ENCODE results near the gene GSTM1. TPM values are rescaled to one million over a fixed set of nuclear protein-coding genes. Genes with fewer than 3 reads are reported as not detected.

Gene GSTM1
- total and polyA plus RNA-seq, 10 of the 15 experiments (the other 5 are each of a cell fraction or from before 2014, with no cell fraction given): 16.0 to 75.6 (median 46.4) TPM

DNA sequence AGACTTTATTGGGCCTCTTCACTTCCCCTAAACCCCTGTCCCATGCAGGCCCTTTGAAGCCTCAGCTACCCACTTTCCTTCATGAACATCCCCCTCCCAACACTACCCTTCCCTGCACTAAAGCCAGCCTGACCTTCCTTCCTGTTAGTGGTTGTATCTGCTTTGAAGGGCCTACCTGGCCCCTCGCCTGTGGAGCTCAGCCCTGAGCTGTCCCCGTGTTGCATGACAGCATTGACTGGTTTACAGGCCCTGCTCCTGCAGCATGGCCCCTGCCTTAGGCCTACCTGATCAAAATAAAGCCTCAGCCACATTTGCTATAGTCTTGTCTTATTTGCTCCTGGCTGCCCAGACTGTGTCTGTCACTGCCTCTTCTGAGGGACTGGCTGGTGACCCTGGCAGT, 26.2 kb upstream of the GSTM1 start:
- no peak overlapping the region for H3K4me3 ChIP-seq
- ChIA-PET POLR2A (interaction anchor here (0.7 to 0.8 kb wide), 2 partner anchors 131 to 236 kb away, joined by 3 to 4 read pairs; no protein-coding TSS in a partner anchor), SMC1A (ENCODE audit: uncharacterized antibody, unreplicated experiment) (interaction anchor here (0.9 to 1.4 kb wide), 2 partner anchors 10 to 318 kb away, joined by 3 to 4 read pairs; no protein-coding TSS in a partner anchor), RAD21 (ENCODE audit: unreplicated experiment) (no interaction called here), CTCF (interaction anchor here (1.4 to 3.7 kb wide), 4 partner anchors 10 to 323 kb away, joined by 3 to 23 read pairs (median 6); partner anchors contain the start of gene AHCYL1)
- TF ChIP-seq POU2F2 (IDR thresholded peaks at IDR 0.05; ENCODE audit: borderline replicate concordance, low read depth, low read length) (no peak), NRF1 (conservative IDR thresholded peaks at IDR 0.05; ENCODE audit: low read depth, low read length) (no peak), GABPA (IDR thresholded peaks at IDR 0.05; ENCODE audit: low read depth) (no peak), SMAD5 (IDR thresholded peaks at IDR 0.05; ENCODE audit: low read depth) (no peak), POLR2A (IDR thresholded peaks at IDR 0.05; ENCODE audit: low read depth, low read length) (no peak), BMI1 (IDR thresholded peaks at IDR 0.05; ENCODE audit: borderline replicate concordance) (no peak), NFYB (IDR thresholded peaks at IDR 0.05; ENCODE audit: insufficient read depth, low read depth, low read length) (no peak), KLF5 (IDR thresholded peaks at IDR 0.05; ENCODE audit: partially characterized antibody) (no peak), ZNF24 (IDR thresholded peaks at IDR 0.05) (no peak), ESRRA (IDR thresholded peaks at IDR 0.05; ENCODE audit: low read length) (no peak), CEBPB (IDR thresholded peaks at IDR 0.05; ENCODE audit: borderline replicate concordance in 1 of 2, low read depth in 2 of 2, low read length in 2 of 2) (no peak)
- TF ChIP-seq, protein P1, sequence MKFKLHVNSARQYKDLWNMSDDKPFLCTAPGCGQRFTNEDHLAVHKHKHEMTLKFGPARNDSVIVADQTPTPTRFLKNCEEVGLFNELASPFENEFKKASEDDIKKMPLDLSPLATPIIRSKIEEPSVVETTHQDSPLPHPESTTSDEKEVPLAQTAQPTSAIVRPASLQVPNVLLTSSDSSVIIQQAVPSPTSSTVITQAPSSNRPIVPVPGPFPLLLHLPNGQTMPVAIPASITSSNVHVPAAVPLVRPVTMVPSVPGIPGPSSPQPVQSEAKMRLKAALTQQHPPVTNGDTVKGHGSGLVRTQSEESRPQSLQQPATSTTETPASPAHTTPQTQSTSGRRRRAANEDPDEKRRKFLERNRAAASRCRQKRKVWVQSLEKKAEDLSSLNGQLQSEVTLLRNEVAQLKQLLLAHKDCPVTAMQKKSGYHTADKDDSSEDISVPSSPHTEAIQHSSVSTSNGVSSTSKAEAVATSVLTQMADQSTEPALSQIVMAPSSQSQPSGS (IDR thresholded peaks at IDR 0.05; ENCODE audit: low read length): no peak
- ATAC-seq: no peak
- no peak for DNase-seq (ENCODE audit: low read depth, low spot score)
- intact Hi-C loops (cut with micrococcal nuclease; ENCODE audit: unreplicated experiment): no loop called here
- no TSS peak for BruUV-seq (replicated peaks)
- no peaks in the 10 kb centered on the region for H3K4me1 ChIP-seq (ENCODE audit: control insufficient read depth, insufficient read depth, low read length)
- H3K9ac ChIP-seq (ENCODE audit: control insufficient read depth, insufficient read depth, low read length): no peak overlapping the region
- FAIRE-seq: no peak
- H3K9me3 ChIP-seq (replicated peaks; ENCODE audit: control insufficient read depth, insufficient read depth, low read length): no peaks in the 10 kb centered on the region
- in situ Hi-C loops (cut with MboI): no loop called here
- no peak overlapping the region for H3K27ac ChIP-seq (ENCODE audit: control insufficient read depth, insufficient read depth)
- 35% methylated on average over 2 of the region's 2 CpGs for WGBS (ENCODE audit: insufficient coverage, insufficient replicate concordance, low lambda C conversion rate, missing lambda C conversion rate)
- H3K79me2 ChIP-seq (ENCODE audit: control insufficient read depth, insufficient read depth, low read length): no peaks in the 10 kb centered on the region
- no peaks in the 10 kb centered on the region for H3K27me3 ChIP-seq (replicated peaks in 1 of 2; ENCODE audit: control insufficient read depth in 2 of 2, insufficient read depth in 2 of 2, low read length in 1 of 2)
- H3K36me3 ChIP-seq (ENCODE audit: control insufficient read depth in 2 of 2, insufficient read depth in 2 of 2, low read length in 1 of 2): no peaks in the 10 kb centered on the region; a peak in 1 of 4 replicates
- no peak overlapping the region for H2AFZ ChIP-seq (ENCODE audit: control insufficient read depth, low read depth, low read length)
- no peak overlapping the region for H3K4me2 ChIP-seq (ENCODE audit: control insufficient read depth, insufficient read depth)
- no peaks in the 10 kb centered on the region for H4K20me1 ChIP-seq (ENCODE audit: control insufficient read depth, insufficient read depth)

Measured in GM12878 (cell line).